ENCODE measurements around the gene GATAD2A. TPM values are rescaled to one million over a fixed set of nuclear protein-coding genes. Genes with fewer than 3 reads are reported as not detected.
A peak's percentile ranks its signal among the peaks of the same experiment; 100 is the strongest.

Gene GATAD2A, protein sequence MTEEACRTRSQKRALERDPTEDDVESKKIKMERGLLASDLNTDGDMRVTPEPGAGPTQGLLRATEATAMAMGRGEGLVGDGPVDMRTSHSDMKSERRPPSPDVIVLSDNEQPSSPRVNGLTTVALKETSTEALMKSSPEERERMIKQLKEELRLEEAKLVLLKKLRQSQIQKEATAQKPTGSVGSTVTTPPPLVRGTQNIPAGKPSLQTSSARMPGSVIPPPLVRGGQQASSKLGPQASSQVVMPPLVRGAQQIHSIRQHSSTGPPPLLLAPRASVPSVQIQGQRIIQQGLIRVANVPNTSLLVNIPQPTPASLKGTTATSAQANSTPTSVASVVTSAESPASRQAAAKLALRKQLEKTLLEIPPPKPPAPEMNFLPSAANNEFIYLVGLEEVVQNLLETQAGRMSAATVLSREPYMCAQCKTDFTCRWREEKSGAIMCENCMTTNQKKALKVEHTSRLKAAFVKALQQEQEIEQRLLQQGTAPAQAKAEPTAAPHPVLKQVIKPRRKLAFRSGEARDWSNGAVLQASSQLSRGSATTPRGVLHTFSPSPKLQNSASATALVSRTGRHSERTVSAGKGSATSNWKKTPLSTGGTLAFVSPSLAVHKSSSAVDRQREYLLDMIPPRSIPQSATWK
- 102 and 113 TPM in 2 replicates for total RNA-seq (ENCODE audit: low replicate concordance)
- long read RNA-seq, partial matches to known transcripts: 1 of 20 reads
- long read RNA-seq, other reads (novel, unspliced or antisense): 19 of 20 reads

DNA sequence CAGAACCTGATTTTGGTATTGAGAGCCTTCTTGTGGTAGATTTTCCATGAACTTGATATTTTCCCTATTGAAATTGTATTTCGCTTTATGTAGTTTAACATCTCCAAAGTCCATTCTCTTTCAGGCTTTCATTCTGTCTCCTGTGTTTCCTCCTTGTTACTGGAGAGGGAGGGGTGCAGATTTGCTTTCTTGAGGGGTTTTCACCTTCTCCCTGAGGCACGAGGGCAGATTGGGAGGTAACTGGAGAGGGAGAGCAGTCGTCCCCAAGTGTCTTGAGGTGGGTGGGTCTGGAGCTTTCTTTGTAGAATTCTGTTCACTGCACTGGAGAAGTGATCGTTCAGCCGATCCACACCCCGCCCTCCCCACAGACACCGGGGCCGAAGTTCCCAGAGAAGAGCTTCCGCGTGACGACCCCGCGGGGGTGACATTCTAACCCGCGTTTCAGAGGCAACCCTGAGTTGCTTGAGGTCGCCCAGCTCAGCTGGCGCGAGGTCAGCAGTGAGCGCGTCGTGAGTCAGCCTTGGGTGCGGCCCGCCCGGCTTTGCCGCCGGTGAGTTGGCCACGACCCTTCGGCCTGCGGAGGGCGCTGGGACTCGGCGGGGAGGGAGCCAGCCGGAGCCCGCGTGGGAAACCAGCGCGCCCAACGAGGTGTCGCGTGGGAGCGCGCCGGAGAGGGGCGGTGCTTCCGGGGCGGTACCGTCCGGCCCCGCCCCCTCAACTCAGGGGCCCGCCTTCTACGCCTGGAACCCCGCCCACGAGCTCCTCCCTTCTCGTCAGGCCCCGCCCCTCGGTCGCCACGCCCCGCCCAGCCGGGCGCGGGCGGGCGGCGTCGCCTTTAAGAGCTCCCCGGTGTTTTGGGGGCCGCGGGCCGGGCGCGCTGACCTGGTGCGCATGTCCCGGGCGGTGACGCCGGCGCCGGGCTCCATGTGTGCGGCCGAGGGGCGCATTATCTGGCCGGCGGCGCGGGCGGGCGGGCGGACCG is at the start of gene GATAD2A:
GATAD2A (plus strand) TSS at position 797 of the 982 bp plus-strand sequence. CDS start 59,671 bp downstream, outside the sequence.
- Mint-ChIP-seq H3K27ac (peak within 1 kb of the TSS; percentile 98), H3K27me3 (no peaks in the 10 kb centered on the region), H3K4me1 (ENCODE audit: unreplicated experiment) (peaks cover 35% of the 10 kb centered on the region), H3K36me3 (no peaks in the 10 kb centered on the region), H3K4me3 (peak within 1 kb of the TSS; percentile 99), H3K9me3 (no peaks in the 10 kb centered on the region)
- TF ChIP-seq, protein P1, sequence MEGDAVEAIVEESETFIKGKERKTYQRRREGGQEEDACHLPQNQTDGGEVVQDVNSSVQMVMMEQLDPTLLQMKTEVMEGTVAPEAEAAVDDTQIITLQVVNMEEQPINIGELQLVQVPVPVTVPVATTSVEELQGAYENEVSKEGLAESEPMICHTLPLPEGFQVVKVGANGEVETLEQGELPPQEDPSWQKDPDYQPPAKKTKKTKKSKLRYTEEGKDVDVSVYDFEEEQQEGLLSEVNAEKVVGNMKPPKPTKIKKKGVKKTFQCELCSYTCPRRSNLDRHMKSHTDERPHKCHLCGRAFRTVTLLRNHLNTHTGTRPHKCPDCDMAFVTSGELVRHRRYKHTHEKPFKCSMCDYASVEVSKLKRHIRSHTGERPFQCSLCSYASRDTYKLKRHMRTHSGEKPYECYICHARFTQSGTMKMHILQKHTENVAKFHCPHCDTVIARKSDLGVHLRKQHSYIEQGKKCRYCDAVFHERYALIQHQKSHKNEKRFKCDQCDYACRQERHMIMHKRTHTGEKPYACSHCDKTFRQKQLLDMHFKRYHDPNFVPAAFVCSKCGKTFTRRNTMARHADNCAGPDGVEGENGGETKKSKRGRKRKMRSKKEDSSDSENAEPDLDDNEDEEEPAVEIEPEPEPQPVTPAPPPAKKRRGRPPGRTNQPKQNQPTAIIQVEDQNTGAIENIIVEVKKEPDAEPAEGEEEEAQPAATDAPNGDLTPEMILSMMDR (conservative IDR thresholded peaks at IDR 0.05): no peak
- DNase-seq (ENCODE audit: extremely low spot score, unreplicated experiment): peak; percentile 96

DNA sequence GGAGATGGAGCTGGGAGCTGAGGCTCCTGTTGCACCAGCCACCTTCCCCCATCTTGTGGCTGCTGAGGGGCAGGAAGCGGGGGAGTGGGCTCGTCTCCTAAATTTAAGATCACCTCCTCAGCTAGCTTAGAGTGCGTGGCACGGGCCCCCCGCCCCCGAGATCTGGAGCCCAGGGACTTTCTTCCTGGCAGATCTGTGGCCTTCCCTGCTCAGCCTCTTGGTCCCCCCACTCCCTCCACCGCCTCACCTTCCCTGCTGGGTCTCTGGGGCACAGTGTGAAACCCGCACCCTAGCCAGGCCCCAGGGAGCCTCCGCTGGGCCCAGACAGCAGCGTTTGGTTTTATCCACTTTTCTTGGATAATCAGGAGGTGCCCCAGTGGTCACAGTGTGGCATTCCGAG is 49.0 kb upstream of the GATAD2A start:
- no peaks in the 10 kb centered on the region for H3K27me3 Mint-ChIP-seq
- H3K9me3 Mint-ChIP-seq: no peaks in the 10 kb centered on the region
- peaks cover 5% of the 10 kb centered on the region for H3K4me1 Mint-ChIP-seq (ENCODE audit: unreplicated experiment)
- H3K36me3 Mint-ChIP-seq: peaks cover 7% of the 10 kb centered on the region
- TF ChIP-seq, protein P1 (conservative IDR thresholded peaks at IDR 0.05): no peak
- DNase-seq (ENCODE audit: extremely low spot score, unreplicated experiment): no peak
- no peak overlapping the region for H3K27ac Mint-ChIP-seq
- H3K4me3 Mint-ChIP-seq: no peak overlapping the region

DNA sequence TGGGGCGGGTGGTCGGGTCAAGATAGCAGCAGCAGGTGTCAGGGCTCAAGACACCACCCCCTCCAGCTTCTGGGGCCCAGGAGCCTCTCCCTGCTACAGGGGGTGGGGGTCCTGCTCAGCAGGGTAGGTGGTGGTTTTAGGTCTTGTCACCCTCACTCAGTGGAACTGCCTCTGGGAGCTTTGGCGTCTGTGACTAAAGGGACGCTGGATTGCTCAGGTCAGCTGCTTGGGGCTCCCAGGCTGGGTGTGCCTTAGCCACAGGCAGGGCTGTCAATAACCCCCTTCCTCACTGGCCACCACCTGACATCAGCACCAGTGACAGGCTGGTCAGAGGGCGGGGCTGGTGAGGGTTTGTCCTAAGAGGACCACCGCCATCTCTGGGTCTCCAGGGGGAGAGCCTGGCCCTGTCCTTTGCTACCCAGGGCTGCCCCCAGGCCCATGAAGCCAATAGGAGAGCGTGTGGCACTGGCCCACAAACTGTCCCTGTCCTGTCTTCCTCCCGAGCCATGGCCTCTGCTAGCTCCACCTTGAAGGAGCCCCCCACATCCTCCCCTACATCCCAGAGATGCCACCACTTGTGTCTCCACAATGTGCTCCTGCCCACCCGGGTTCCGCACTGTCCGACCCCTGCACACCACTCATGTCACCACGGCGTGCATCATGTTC is 48.4 kb upstream of the GATAD2A start:
- no peak for DNase-seq (ENCODE audit: extremely low spot score, unreplicated experiment)
- no peaks in the 10 kb centered on the region for H3K9me3 Mint-ChIP-seq

DNA sequence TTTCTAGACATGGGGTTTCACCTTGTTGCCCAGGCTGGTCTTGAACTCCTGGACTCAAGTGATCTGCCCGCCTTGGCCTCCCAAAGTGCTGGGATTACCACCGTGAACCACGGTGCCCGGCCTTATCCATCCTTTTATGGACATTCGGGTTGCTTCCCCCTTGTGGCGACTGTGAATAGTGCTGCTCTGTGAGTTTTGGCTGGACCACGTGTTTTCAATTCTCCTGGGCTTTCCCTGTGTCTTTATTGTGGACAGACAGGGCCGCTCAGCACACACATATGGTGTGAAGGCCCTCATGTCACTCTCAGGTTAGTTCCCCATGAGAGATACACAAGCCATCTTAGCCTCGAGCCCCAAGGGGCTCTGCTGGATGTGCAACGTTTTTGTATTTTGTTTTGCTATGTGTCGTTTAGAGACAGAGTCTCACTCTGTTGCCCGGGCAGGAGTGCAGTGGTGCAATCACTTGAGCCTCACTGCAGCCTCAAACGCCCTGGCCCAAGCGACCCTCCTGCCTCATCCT is 44.3 kb upstream of the GATAD2A start:
- Mint-ChIP-seq H3K27ac (peak overlapping the region; percentile 68), H3K9me3 (no peaks in the 10 kb centered on the region), H3K36me3 (peaks cover 3% of the 10 kb centered on the region), H3K27me3 (no peaks in the 10 kb centered on the region), H3K4me3 (no peak overlapping the region), H3K4me1 (ENCODE audit: unreplicated experiment) (peaks cover 10% of the 10 kb centered on the region)
- no peak for DNase-seq (ENCODE audit: extremely low spot score, unreplicated experiment)
- TF ChIP-seq, protein P1 (conservative IDR thresholded peaks at IDR 0.05): peak; percentile 86

More for the DNA sequence above, 48.4 kb upstream of the GATAD2A start:
- Mint-ChIP-seq H3K4me1 (ENCODE audit: unreplicated experiment) (peaks cover 5% of the 10 kb centered on the region), H3K4me3 (no peak overlapping the region), H3K27me3 (no peaks in the 10 kb centered on the region), H3K27ac (no peak overlapping the region), H3K36me3 (peaks cover 6% of the 10 kb centered on the region)
- TF ChIP-seq, protein P1 (conservative IDR thresholded peaks at IDR 0.05): no peak

Measured in type B pancreatic cell (in vitro differentiated cells).